CD4-positive, alpha-beta memory T cell (primary cell): ENCODE results near the gene ZNF768. TPM values are rescaled to one million over a fixed set of nuclear protein-coding genes. Genes with fewer than 3 reads are reported as not detected.
"Not testable (repeated sequence)": the region's sequence is repeated elsewhere in the genome, so short reads cannot be mapped to it uniquely, and the experiment has no call there.

Experiments used
- CTCF ChIA-PET: fragments of 350-600 bp; sonication (Branson Sonifier 250); formaldehyde crosslinking; loops from one replicate; lab custom pipeline; 2021; ENCODE audit warnings: inconsistent platforms; ENCODE audit not compliant: partially characterized antibody; lab: Charles Lee
- POLR2A ChIA-PET: fragments of 350-600 bp; sonication (Branson Sonifier 250); formaldehyde crosslinking; loops from one replicate; lab custom pipeline; 2021; ENCODE audit not compliant: partially characterized antibody; lab: Charles Lee
- DNase-seq, 5 donors: peaks; one replicate each; pipeline versions ENCODE4 v3.0.0 to v3.0.0-alpha.2; 2020 to 2022; ENCODE audit warnings: mixed read lengths in 1 of 5
- H3K27ac ChIP-seq: one replicate; pipeline ENCODE4 v1.7.0; 2013; ENCODE audit warnings: low read depth, low read length
- H3K27me3 ChIP-seq: 2 replicates; pipeline ENCODE4 v1.7.0; 2013; ENCODE audit warnings: mild to moderate bottlenecking, low read length, moderate library complexity; ENCODE audit not compliant: insufficient read depth
- H3K36me3 ChIP-seq: 2 replicates; pipeline ENCODE4 v1.7.0; 2013; ENCODE audit warnings: mild to moderate bottlenecking, low read length, moderate library complexity; ENCODE audit not compliant: insufficient read depth
- H3K4me1 ChIP-seq: 2 replicates; pipeline ENCODE4 v1.7.0; 2013; ENCODE audit warnings: mild to moderate bottlenecking, low read length, moderate library complexity; ENCODE audit not compliant: insufficient read depth
- H3K4me3 ChIP-seq, 2 donors: one replicate each; pipeline ENCODE4 v1.7.0; 2013; ENCODE audit warnings: low read length in 2 of 2, mild to moderate bottlenecking in 1 of 2
- H3K9me3 ChIP-seq, 2 donors: one replicate each; pipeline ENCODE4 v1.7.0; 2013; ENCODE audit warnings: low read length in 2 of 2, control low read depth in 1 of 2; ENCODE audit not compliant: control insufficient read depth in 1 of 2
- H3K27ac Mint-ChIP-seq, 7 donors: one replicate each; pipeline ENCODE4 v1.8.0; 2020 to 2021; ENCODE audit warnings: mixed read lengths in 7 of 7, mild to moderate bottlenecking in 6 of 7, inconsistent platforms in 3 of 7, moderate library complexity in 3 of 7
- H3K27me3 Mint-ChIP-seq, 2 donors: one replicate each; pipeline ENCODE4 v1.8.0; 2020 to 2021; ENCODE audit warnings: mixed read lengths in 2 of 2
- H3K36me3 Mint-ChIP-seq, 2 donors: one replicate each; pipeline ENCODE4 v1.8.0; 2020 to 2021; ENCODE audit warnings: mixed read lengths in 2 of 2, inconsistent platforms in 1 of 2, mild to moderate bottlenecking in 1 of 2
- H3K4me1 Mint-ChIP-seq, 4 donors: one replicate each; pipeline ENCODE4 v1.8.0; 2020 to 2021; ENCODE audit warnings: mixed read lengths in 4 of 4, mild to moderate bottlenecking in 1 of 4
- H3K4me3 Mint-ChIP-seq, 8 donors: one replicate each; pipeline ENCODE4 v1.8.0; 2020 to 2021; ENCODE audit warnings: mixed read lengths in 8 of 8, mild to moderate bottlenecking in 7 of 8, moderate library complexity in 6 of 8, inconsistent platforms in 3 of 8
- H3K9me3 Mint-ChIP-seq, 8 donors: one replicate each; pipeline ENCODE4 v1.8.0; 2020 to 2021; ENCODE audit warnings: mixed read lengths in 8 of 8, mild to moderate bottlenecking in 5 of 8, inconsistent platforms in 3 of 8, moderate library complexity in 1 of 8
- intact Hi-C: fragments of 100-400 bp; cut with micrococcal nuclease; formaldehyde crosslinking; loops from one replicate; pipeline ENCODE4 v1.15.1; 2023
- polyA plus RNA-seq, 2 donors: library from polyadenylated mRNA; unstranded; fragments of 300-500 nt; fragmentation: Illumina TruSeq; gene quantifications; one replicate each; pipeline ENCODE4 v1.2.3, GENCODE V29; 2021
- total RNA-seq, 2 experiments: library from RNA; stranded (reverse); gene quantifications; one replicate each; pipeline ENCODE4 v1.2.3, GENCODE V29; 2021

Gene ZNF768
- total and polyA plus RNA-seq, 4 experiments from 2014 or later = 0.69 to 6.1 (median 3.8) TPM

DNA sequence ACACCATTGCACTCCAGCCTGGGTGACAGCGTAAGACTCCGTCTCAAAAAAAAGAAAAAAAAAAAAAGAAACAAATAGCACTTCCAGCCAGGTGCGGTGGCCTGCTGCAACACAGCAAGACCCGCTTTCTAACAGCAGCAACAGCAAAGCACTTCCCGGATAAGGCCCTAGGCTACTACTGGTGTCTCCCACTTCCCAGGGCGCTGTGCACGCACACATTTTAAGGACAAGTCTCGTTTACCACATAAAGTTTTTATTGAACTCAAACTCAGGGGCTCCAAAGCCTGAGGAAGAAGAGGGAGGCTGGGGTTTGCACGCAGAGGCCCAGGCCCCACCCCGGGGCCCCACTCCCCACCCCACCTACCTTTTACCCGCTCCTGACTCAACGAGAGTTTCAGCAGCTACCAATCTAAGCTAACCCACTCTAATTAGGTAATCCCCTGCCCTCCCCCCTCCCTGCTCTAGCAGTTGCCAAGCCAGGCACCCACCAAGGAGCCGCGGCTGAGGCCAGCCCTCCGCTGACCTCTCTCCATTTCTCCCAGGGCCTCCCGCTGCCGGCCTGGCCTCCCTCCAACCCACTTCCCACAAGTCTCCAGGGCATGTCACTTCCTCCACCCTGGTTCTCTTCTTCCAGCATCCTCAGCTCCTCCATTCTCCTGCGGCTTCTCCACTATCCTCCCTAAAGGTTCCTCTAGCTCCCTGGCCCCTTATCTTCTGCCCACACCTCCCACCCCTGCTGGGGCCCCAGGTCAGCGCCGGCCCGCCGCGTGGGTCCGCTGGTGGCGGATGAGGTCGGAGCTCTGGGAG, 2.4 kb downstream of the ZNF768 start:
- Histone ChIP-seq H3K27me3 (no peaks in the 10 kb centered on the region), H3K27ac (no peak overlapping the region), H3K9me3 (no peaks in the 10 kb centered on the region), H3K4me1 (peaks cover 23% of the 10 kb centered on the region), H3K4me3 (no peak overlapping the region), H3K36me3 (peaks cover 16% of the 10 kb centered on the region)
- peaks cover 0 to 5% (median 0%) of the 10 kb centered on the region in 8 donors for H3K9me3 Mint-ChIP-seq
- H3K27ac Mint-ChIP-seq = peak overlapping the region in 3 of 7 donors; percentile 22 to 65 (median 64)
- no peaks in the 10 kb centered on the region for H3K27me3 Mint-ChIP-seq
- ChIA-PET CTCF (interaction anchor here (0.6 to 3.0 kb wide), 3 partner anchors 33 to 94 kb away, joined by 3 to 13 read pairs (median 3); partner anchors contain the start of gene DCTPP1), POLR2A (interaction anchor here (0.6 to 4.9 kb wide), 16 partner anchors 10 to 398 kb away, joined by 3 to 41 read pairs (median 6); partner anchors contain the start of genes SEPHS2, ZNF688, ZNF689 and ZNF747)
- peaks cover 18 to 26% (median 21%) of the 10 kb centered on the region in 4 donors for H3K4me1 Mint-ChIP-seq
- intact Hi-C loops = loop anchor here (10.0 kb wide), 1 partner anchor 49 kb away; the partner anchor contains the start of gene ITGAL
- no peak for DNase-seq
- H3K36me3 Mint-ChIP-seq = peaks cover 20 to 30% of the 10 kb centered on the region in 2 donors
- peak overlapping the region in 3 of 8 donors; percentile 17 to 42 (median 26) for H3K4me3 Mint-ChIP-seq

DNA sequence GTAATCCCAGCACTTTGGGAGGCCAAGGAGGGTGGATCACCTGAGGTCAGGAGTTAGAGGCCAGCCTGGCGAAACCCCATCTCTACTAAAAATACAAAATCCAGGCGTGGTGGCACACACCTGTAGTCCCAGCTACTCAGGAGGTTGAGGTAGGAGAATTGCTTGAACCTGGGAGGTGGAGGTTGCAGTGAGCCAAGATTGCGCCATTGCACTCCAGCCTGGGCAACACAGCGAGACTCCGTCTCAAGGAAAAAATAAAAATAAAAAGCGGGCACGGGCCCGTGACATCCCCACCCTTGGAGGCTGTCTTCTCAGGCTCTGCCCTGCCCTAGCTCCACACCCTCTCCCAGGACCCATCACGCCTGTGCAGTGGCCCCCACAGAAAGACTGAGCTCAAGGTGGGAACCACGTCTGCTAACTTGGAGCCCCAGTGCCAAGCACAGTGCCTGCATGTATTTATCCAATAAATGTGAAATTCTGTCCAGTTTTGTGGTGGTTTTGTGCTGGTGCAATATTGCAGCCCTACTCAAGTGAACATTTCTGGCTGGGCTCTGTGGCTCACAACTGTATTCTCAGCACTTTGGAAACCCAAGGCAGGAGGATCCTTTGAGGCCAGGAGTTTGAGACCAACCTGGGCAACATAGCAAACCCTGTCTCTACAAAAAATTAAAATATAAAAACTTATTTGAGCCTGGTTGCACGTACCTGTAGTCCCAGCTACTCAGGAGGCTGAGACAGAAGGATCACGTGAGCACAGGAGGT, 3.5 kb downstream of the ZNF768 start:
- POLR2A ChIA-PET = interaction anchor here (0.6 to 4.9 kb wide), 18 partner anchors 9 to 87 kb away, joined by 3 to 41 read pairs (median 6); partner anchors contain the start of genes ITGAL, SEPHS2, ZNF688 and ZNF689

DNA sequence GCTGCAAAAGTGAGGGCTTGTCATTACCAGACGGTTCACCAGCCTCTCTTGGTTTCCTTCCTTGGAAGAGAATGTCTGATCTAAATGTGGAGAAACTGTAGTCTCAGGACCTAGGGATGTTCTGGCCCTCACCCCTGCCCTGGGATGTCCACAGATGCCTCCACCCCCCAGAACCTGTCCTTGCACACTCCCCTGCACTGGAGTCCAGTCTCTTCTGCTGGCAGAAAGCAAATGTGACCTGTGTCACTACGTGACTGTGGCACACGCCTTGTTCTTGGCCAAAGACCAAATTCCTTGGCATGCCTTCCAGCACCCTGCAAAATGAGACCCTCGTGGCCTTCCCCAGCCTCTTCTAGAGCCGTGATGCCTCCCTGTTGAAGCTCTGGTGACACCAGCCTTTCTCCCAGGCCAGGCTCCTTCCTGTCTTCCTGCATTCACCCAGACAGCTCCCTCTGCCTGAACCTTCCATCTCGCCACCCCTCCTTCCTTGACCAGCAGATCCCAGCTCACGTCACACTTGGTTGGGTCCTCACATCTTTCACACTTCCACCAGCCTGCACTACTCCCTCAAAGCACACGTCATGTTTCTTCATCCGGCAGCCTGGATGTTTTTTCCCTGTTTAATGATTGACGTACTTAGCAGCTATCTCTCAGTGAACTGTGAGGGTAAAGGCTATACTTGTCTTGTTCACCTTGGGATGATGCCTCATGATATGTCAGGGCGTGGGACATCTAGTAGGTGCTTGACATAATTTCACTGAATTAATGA, 4.3 kb downstream of the ZNF768 start:
- H3K36me3 Mint-ChIP-seq = peaks cover 35 to 45% of the 10 kb centered on the region in 2 donors
- POLR2A ChIA-PET = interaction anchor here (0.6 to 4.9 kb wide), 18 partner anchors 8 to 92 kb away, joined by 3 to 41 read pairs (median 6); partner anchors contain the start of genes DCTPP1, ITGAL, SEPHS2 and ZNF688

More for the DNA sequence above, 3.5 kb downstream of the ZNF768 start:
- not testable (repeated sequence) for DNase-seq, H3K4me3 Mint-ChIP-seq, H3K27me3 ChIP-seq, H3K9me3 ChIP-seq, H3K4me3 ChIP-seq, H3K27me3 Mint-ChIP-seq, H3K27ac ChIP-seq, H3K9me3 Mint-ChIP-seq
- Mint-ChIP-seq H3K27ac (peak overlapping the region in 5 of 7 donors; percentile 36 to 89 (median 57)), H3K4me1 (peaks cover 11 to 22% (median 14%) of the 10 kb centered on the region in 4 donors), H3K36me3 (peaks cover 28 to 41% of the 10 kb centered on the region in 2 donors)
- Histone ChIP-seq H3K36me3 (peaks cover 27% of the 10 kb centered on the region), H3K4me1 (peaks cover 15% of the 10 kb centered on the region)
- intact Hi-C loops = loop anchor here (10.0 kb wide), 1 partner anchor 48 kb away; the partner anchor contains the start of gene ITGAL
- CTCF ChIA-PET = interaction anchor here (1.7 kb wide), 1 partner anchor 12 kb away, joined by 8 read pairs; the partner anchor contains the start of gene ZNF747

DNA sequence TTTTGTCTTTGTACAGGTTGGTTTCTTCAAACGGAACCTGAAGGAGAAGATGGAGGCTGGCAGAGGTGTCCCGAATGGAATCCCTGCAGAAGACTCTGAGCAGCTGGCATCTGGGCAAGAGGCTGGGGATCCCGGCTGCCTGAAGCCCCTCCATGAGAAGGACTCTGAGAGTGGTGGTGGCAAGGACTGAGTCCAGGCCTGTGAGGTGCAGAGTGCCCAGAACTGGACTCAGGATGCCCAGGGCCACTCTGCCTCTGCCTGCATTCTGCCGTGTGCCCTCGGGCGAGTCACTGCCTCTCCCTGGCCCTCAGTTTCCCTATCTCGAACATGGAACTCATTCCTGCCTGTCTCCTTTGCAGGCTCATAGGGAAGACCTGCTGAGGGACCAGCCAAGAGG, 4.9 kb downstream of the ZNF768 start:
- H3K4me1 Mint-ChIP-seq = peaks cover 4 to 18% (median 8%) of the 10 kb centered on the region in 4 donors
- POLR2A ChIA-PET = interaction anchor here (0.9 to 4.9 kb wide), 10 partner anchors 8 to 92 kb away, joined by 3 to 41 read pairs (median 10); partner anchors contain the start of genes DCTPP1, ITGAL, ZNF688 and ZNF689
- H3K9me3 ChIP-seq = no peaks in the 10 kb centered on the region

More for the DNA sequence above, 4.3 kb downstream of the ZNF768 start:
- Mint-ChIP-seq H3K9me3 (peaks cover 0 to 5% (median 0%) of the 10 kb centered on the region in 8 donors), H3K27me3 (no peaks in the 10 kb centered on the region), H3K4me1 (peaks cover 4 to 15% (median 8%) of the 10 kb centered on the region in 4 donors), H3K27ac (peak overlapping the region in 3 of 7 donors; percentile 31 to 74 (median 36)), H3K4me3 (no peak overlapping the region)
- Histone ChIP-seq H3K27ac (no peak overlapping the region), H3K36me3 (peaks cover 35% of the 10 kb centered on the region), H3K4me3 (no peak overlapping the region), H3K4me1 (peaks cover 8% of the 10 kb centered on the region), H3K27me3 (no peaks in the 10 kb centered on the region), H3K9me3 (no peaks in the 10 kb centered on the region)
- CTCF ChIA-PET = interaction anchor here (1.7 kb wide), 1 partner anchor 13 kb away, joined by 8 read pairs; the partner anchor contains the start of gene ZNF747
- intact Hi-C loops = loop anchor here (10.0 kb wide), 1 partner anchor 47 kb away; the partner anchor contains the start of gene ITGAL
- DNase-seq = no peak

DNA sequence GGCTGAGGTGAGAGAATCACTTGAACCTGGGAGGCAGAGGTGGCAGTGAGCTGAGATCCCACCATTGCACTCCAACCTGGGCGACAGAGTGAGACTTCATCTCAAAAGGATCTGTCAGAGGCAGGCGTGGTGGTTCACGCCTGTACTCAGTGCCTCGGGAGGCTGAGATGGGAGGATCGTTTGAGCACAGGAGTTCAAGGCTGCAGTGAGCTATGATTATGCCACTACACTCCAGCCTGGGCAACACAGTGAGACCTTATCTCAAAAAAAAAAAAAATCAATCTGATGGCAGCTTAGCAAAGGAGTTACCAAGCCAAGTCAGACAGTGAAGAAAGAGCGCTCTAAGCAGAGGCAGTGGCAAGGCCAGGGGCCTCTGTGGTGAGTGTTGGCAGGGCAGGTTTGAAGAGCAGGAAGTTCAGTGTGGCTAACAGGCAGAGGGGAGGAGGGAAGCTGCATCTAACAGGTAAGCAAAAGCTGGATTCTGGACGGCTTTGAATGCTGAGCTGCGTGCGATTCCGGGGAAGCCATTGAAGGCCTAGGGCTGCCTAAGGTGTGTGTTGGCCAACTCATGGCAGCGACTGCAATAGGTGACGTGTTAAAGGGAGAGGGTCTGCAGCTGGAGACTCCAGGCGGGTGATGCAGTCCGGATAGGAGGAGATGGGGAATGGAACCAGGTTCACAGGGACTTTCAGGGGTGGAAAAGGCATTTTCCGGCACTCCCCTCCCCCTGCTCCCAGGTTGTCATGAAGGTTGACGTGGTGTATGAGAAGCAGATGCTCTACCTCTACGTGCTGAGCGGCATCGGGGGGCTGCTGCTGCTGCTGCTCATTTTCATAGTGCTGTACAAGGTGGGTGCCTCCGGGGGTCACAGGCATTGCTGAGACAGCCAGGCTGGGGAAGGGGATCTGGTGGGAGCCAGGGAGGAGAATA, 7.0 kb downstream of the ZNF768 start:
- Mint-ChIP-seq H3K4me3 (no peak overlapping the region), H3K4me1 (peaks cover 4 to 15% (median 7%) of the 10 kb centered on the region in 4 donors), H3K27me3 (no peaks in the 10 kb centered on the region), H3K27ac (peak overlapping the region in 6 of 7 donors; percentile 2 to 63 (median 56)), H3K9me3 (peaks cover 0 to 8% (median 0%) of the 10 kb centered on the region in 8 donors), H3K36me3 (peaks cover 50 to 64% of the 10 kb centered on the region in 2 donors)
- ChIA-PET CTCF (interaction anchor here (0.6 to 2.5 kb wide), 4 partner anchors 16 to 75 kb away, joined by 3 to 9 read pairs (median 4); partner anchors contain the start of gene ZNF688), POLR2A (interaction anchor here (0.8 to 3.1 kb wide), 11 partner anchors 9 to 90 kb away, joined by 3 to 16 read pairs (median 5); partner anchors contain the start of genes DCTPP1, ITGAL, ZNF747 and ZNF764)
- H3K27ac ChIP-seq = no peak overlapping the region
- peaks cover 55% of the 10 kb centered on the region for H3K36me3 ChIP-seq
- DNase-seq = no peak
- H3K4me3 ChIP-seq = no peak overlapping the region
- intact Hi-C loops = loop anchor here (10.0 kb wide), 1 partner anchor 45 kb away; the partner anchor contains the start of gene ITGAL
- no peaks in the 10 kb centered on the region for H3K27me3 ChIP-seq
- no peaks in the 10 kb centered on the region for H3K9me3 ChIP-seq
- H3K4me1 ChIP-seq = no peaks in the 10 kb centered on the region

More for the DNA sequence above, 4.9 kb downstream of the ZNF768 start:
- Histone ChIP-seq H3K4me3 (no peak overlapping the region), H3K27me3 (no peaks in the 10 kb centered on the region), H3K36me3 (peaks cover 41% of the 10 kb centered on the region), H3K4me1 (peaks cover 8% of the 10 kb centered on the region), H3K27ac (no peak overlapping the region)
- Mint-ChIP-seq H3K27ac (no peak overlapping the region), H3K4me3 (no peak overlapping the region), H3K9me3 (peaks cover 0 to 7% (median 0%) of the 10 kb centered on the region in 8 donors), H3K36me3 (peaks cover 37 to 49% of the 10 kb centered on the region in 2 donors), H3K27me3 (no peaks in the 10 kb centered on the region)
- CTCF ChIA-PET = interaction anchor here (1.7 kb wide), 1 partner anchor 13 kb away, joined by 8 read pairs; the partner anchor contains the start of gene ZNF747
- no peak for DNase-seq
- intact Hi-C loops = loop anchor here (10.0 kb wide), 1 partner anchor 47 kb away; the partner anchor contains the start of gene ITGAL
